Measurements from ENCODE around the gene REXO5.

REXO5 gene

DNA sequence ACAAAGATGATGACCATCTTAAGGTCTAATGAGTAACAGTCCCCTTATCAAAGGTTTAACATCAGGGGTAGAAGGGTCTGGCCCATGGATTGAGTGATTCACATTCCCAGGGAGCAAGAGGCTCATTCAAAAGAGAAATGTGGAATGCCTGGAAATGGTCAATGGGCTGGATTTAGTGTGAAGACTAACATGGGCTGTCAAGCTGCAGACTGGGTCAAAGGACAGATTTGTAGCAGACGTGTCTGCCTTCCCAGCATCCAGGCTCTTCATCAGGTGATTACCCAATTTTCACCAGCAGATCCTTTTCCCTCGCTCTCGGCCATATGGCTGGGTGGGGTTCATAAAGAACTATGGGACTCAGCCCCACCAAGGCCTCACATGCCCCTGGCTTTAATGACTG is 67.0 kb downstream of the REXO5 start:
- DNase-seq: no peak

DNA sequence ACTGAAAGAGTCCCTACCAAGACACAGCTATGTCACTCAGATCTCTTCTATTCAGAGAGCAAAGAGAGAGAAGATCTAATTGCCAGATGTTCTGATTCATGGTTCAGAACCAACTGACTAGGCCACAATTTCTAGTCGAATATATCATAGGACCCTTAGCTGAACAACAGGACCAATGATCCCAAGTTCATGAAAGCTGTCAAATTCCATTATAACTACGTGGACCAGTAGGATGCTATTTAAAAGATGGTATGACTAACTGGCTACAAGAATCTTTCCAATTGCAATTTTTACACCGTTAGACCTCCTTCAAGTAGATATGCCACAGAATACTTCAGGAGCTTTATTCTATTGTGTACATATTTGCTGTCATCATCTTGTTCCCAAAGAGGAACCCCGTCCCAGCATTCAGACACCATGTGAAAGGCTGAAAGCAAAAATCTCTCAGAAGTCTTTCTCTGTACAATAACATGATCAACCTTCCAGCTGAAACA is 67.8 kb downstream of the REXO5 start:
- DNase-seq: no peak

DNA sequence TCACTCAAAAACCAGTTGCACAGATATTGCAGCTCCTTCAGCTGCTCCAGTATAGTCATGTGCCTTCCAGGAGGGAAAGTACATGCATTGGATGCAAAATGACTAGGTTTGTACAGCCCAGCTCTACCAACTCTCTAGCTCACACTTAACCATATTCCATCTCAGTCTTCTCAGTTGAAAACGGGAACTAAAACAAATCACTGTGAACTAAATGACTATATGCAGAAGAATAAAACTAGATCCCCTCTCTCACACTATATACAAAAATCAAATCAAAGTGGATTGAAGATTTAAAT is 69.0 kb downstream of the REXO5 start:
- DNase-seq: peak; percentile 20 to 50 (median 34)

DNA sequence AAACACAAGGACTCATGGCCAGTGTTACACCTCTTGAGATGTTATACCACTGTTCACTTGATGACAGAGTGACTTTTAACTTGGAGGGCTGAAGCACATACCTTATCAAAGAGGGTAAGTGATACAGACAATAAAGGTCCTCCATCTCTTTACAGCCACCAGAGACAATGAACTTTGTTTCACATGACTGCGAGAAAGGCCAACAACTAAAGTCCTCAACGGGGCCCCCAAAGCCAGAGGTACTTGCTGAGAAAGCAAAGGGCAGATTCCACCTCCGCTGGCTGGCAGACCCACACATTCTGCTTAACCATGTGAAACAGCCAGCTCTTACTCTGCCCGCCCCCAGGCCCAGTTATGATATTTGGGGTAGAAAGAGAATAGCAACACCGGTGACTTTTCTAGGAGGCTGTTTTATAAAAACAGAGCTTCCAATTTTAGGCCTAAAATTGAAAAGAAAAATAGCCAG is 72.4 kb downstream of the REXO5 start:
- DNase-seq: peak in 1 of 3 donors; percentile 22

DNA sequence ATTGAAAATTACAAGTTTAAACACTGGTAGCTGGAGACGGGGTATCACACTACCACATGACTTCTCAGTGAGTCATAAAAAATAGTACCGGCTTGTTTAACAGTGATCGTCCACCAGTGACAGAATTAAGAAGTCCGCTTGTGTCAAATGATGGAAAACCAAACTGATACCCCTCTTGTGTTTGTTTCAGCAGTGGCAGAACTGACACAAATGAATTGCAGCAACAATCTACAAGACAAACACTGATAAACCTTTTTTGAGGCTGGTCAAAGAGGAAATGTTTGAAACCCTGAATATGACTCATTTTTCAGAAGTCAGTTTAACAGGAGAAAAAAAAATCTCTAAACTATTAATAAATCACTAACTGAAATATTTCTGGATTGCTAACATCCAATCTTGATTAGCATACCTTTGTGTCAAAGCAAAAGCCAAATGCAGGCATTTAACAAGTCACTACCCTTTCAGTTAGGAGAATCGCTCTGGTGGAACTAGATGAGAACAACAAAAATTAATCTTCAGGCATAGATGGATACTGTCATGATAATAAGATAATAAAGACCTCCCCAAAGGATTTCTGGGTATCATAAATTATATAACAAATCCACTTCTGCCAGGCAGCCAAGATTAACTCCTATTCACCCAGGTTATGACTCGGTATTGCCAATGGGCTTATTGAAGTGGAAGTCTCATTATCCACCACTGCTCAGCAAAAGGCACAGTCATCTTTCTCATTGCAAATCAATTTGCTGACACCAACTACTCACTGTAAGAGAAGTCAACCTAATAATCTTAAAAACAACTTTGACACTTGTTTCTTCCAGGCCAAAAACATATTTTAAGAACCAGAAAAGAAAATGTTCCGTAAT is 73.1 kb downstream of the REXO5 start:
- peak; percentile 38 to 66 (median 56) for DNase-seq

DNA sequence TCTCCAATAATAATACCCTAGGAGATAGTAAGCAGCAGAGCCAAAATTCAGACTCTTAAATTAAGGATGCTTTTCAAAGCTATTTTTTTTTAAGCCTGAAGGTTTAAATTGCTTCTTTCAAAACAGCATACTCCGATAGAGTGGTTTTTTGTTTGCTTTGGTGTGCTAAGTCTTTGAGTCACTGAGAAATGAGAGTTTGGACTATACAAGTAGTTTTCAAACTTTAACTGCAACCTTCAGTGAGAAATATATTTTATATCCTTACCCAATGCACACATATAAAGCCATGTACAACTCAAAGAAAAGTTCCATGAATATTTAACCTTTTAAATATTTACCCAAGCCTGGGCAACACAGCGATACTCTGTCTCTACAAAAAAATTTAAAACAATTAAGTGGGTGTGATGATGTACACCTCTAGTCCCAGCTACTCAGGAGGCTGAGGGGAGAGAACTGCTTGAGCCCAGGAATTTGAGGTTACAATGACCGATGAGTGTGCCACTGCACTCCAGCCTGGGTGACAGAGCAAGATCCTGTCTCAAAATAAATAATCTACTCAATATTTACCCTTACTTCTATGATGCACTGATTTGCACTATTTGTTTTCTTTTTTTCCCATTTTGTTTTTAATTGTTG is 74.7 kb downstream of the REXO5 start:
- DNase-seq: no peak

DNA sequence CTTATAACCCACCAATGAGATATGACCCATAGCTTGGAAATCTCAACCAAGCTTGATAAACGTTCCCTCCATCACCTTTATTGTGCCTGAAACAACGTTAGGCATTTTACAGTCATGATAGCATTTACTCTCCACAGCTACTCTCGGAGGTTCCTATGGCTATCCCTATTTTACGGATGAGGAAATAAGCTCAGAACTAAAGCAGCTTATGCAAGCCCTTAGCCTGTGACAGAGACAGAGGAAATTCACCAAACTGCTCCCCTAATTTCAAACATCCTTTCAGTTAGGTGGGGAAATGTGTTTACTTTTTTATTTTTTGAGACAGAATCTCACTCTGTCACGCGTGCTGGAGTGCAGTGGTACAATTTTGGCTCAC is 75.2 kb downstream of the REXO5 start:
- DNase-seq: peak in 2 of 3 donors; percentile 21 to 41

DNA sequence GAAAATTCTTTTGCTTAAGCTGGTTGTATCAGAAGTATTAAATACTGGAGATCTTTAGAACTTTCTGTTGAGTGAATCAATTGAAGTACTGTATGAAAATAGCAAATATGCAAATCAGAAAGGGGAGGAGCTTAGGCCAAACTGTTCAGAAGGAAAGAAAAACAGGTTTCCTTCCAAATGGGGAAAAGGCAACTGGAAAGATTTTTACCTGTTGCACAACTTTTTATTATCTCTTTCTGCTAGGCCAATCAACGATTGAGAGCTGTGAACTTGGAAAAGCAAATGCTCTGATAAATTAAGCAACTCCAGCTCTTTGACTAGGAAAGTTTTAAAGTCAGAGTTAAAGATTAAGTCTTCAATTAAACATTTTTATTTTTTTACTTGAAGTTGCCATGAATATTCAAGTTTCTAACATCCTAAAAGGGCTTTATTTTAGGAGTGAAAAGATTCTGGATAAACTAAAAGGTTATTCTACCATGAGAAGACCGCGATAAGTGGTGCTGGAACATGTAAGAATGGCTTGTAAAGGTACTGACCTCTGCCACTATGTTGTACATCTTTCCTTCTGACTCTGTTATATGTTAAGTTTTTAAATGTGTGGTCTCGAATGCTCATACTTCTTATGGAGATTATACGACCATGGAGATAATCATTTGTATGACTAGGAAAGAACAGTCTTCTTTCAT is 77.4 kb downstream of the REXO5 start:
- no peak for DNase-seq

DNA sequence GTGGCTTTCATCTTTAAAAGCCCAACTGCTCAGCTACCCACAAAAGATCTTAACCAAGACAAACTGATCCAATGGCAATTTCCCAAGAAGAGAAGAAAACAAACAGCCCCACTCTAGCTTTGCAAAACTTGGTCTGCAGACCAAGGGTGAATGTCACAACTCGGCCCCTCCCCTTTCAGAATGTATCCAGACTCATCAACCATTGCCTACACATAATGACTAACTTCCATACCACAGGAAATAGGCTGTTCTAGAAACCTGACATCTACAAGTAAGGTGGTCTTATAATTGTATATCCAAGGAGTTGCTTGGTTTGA is 77.9 kb downstream of the REXO5 start:
- DNase-seq: peak; percentile 54 to 65 (median 60)

DNA sequence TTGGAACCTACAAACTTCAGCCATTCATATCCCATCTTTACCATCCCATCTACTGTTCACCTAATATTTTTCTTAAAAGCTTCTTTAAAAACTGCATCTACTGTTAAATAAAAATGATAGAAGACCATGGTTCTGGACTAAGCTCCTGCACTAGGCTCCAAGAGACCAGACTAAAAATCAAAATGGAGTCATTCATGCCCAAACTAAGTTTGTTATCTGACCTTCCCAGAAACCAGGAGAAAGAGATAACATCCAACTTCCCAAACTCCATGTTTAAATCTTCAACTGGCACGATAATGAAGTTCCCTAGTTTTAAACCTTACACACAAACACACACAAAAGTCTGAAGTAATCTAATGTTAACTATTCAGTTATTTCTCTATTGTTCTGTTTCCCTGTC is 80.0 kb downstream of the REXO5 start:
- DNase-seq: no peak

DNA sequence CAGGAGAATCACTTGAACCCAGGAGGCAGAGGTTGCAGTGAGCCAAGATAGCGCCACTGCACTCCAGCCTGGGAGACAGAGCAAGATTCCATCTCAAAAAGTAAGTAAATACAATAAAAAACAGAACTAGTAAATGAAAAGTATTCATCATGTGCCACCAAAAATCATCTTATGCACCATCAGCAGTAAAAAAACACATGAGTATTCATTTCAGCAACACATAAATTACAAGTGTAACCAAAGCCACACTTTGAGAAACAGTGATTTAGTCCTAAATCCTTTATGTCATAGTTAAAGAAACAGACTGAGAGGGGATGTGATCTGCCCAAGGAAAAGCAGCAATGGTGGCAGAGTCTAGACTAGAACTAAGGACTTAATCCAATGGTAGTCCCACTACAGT is 80.9 kb downstream of the REXO5 start:
- DNase-seq: no peak

DNA sequence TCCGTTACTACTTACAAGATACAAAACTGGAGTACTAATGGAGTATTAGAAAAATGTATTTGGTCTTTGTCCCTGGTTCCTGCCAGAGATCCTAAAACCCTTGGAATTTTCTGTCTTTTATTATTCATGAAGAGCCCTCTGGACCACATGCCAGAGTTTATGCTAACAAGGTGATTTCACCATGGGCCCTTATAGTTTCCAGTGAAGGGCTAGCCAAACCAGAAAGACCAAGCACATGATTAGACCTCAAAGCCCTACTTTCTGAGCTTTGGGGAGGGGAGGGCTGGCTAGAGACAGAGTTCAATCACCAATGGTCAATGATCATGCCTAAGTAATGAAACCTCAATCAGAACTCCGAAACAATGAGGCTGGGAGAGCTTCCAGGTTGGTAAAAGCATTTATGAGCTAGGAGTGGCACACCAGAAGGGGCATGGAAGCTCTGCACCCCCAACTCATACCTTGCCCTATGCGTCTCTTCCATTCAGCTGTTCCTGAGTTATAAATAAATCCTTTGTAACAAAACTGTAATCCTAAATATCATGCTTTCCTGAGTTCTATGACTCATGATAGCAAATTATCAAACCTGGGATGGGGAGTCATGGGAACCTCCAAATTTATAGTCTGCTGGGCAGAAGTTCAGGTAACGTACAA is 83.4 kb downstream of the REXO5 start:
- no peak for DNase-seq

DNA sequence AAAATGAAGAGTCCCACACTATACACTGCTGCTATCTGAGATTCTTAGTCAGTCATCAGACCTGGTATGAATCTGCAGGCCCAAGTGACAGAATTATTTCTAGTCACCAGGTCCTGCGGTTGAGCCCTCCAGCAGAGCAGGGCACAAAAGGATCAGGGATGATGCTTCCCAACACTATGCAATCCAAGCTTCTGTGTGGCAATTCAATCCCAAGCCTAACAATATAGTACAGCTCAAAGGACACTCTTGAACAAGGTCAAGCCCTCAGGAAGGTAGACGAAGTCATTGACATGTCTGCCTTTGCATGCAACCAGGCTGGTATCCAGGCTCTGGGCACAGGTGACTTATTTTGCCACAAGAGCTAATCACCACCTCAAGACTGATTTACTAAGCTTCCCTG is 88.1 kb downstream of the REXO5 start:
- no peak for DNase-seq

DNA sequence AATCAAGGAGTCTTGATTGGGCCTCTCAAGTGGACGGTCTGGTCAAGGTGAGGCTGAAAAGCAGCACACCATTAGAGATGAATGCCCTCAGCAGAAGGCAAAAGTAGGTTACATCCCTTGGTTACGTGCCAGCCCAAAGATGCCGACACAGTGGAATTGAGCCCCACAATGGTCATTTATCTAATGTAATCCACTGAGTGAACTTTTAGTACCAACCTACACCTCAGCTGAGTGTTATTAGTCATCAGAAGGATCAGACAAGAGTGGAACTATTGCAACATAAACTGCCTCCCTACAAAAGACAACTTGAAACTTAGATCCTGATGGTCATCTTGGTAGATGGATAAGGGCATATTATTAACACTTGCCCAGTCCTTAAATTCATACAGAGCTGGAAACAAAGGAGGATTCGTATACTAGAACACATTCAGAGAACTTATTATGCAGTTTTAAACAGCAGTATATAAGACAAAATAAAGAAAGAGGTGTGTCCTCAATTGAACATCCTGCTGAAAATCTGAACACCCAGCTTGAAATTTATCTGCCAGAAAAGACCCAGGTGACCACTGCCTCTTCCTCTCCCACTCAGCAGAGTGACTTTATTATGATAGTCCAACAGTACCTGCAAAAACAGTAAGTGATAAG is 91.0 kb downstream of the REXO5 start:
- DNase-seq: peak; percentile 65 to 83 (median 81)

DNA sequence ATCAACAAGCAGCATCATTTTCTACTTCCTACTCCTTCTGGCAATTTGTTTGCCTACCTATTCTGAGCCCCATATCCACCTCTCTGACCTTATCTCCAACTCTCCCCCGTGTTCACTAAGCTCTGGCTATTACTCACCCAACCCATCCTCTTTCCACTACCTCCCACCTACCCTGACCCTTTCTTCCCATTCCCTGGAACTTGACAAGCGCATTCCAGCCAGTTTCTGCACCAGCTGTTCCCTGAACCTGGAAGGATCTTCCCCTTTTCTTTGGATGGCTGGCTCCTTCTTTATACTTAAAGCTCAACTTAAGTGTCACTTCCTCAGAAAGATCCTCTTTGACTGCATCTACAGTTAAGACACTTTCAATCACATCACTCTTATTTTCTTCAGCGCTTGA is 91.6 kb downstream of the REXO5 start:
- DNase-seq: peak in 2 of 3 donors; percentile 20 to 39

DNA sequence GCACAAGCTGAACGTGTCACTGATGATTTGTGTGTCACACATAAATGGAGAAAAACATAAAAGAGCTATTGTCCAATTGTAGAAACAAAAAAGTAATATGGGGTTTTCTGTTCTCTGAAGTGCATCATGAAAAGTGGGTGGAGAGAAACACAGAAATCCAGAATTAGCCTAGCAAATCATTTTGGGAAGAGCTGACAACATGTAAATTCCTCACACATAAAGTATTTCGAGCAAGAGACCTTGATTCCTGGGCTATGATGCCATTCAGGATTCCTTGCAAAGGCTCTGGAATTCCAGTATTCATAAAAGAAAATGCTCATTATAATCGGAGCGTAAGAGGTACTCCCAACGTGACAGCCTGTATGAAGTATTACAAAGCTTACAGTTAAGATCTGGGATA is 92.7 kb downstream of the REXO5 start:
- DNase-seq: peak in 2 of 3 donors; percentile 62 to 73

All from suppressor macrophage treated with lipopolysaccharide for 1 hour (primary cell).